GM18951 (cell line): ENCODE results near the gene ZDHHC22.

Experiments used
- POLR2A ChIP-seq: IDR thresholded peaks from 4 replicates; pipeline ENCODE4 v1.6.1; 2011; ENCODE audit warnings: mild to moderate bottlenecking; ENCODE audit not compliant: insufficient read length, insufficient read depth; ENCODE audit errors: extremely low read depth
- in situ Hi-C: fragments of 300-500 bp; cut with MboI; formaldehyde crosslinking; loops from one replicate; pipeline ENCODE4 v1.12.0; 2022; ENCODE audit warnings: low sequenced_read_pairs, mixed read lengths, inconsistent platforms; ENCODE audit not compliant: unreplicated experiment

ZDHHC22 gene

GRCh38 chr14:77125281-77125801 is 16.2 kb downstream of the ZDHHC22 start:
- no peak for TF ChIP-seq POLR2A

GRCh38 chr14:77124345-77125280 is 17.0 kb downstream of the ZDHHC22 start:
- in situ Hi-C loops, result no loop called here
- TF ChIP-seq POLR2A, result no peak

More at GRCh38 chr14:77125281-77125801, 16.2 kb downstream of the ZDHHC22 start:
- in situ Hi-C loops, result no loop called here

GRCh38 chr14:77123381-77124325 is 17.9 kb downstream of the ZDHHC22 start:
- TF ChIP-seq POLR2A, result no peak
- in situ Hi-C loops, result no loop called here

GRCh38 chr14:77122526-77123125 is 19.0 kb downstream of the ZDHHC22 start:
- in situ Hi-C loops, result no loop called here

GRCh38 chr14:77120771-77121743 is 20.5 kb downstream of the ZDHHC22 start:
- TF ChIP-seq POLR2A, result peak; percentile 11

More at GRCh38 chr14:77122526-77123125, 19.0 kb downstream of the ZDHHC22 start:
- TF ChIP-seq POLR2A, result no peak

GRCh38 chr14:77119851-77120250 is 21.7 kb downstream of the ZDHHC22 start:
- in situ Hi-C loops, result no loop called here
- no peak for TF ChIP-seq POLR2A

More at GRCh38 chr14:77120771-77121743, 20.5 kb downstream of the ZDHHC22 start:
- in situ Hi-C loops, result no loop called here

GRCh38 chr14:77116172-77116817 is 25.3 kb downstream of the ZDHHC22 start:
- in situ Hi-C loops, result no loop called here
- no peak for TF ChIP-seq POLR2A

GRCh38 chr14:77114609-77115008 is 27.0 kb downstream of the ZDHHC22 start:
- in situ Hi-C loops, result no loop called here
- TF ChIP-seq POLR2A, result no peak

- no peak for TF ChIP-seq POLR2A
- in situ Hi-C loops, result no loop called here
Observed at GRCh38 chr14:77113644-77114043, 27.9 kb downstream of the ZDHHC22 start.

- in situ Hi-C loops, result no loop called here
- no peak for TF ChIP-seq POLR2A
Observed at GRCh38 chr14:77111021-77111420, 30.6 kb downstream of the ZDHHC22 start.

- in situ Hi-C loops, result no loop called here
- no peak for TF ChIP-seq POLR2A
Observed at GRCh38 chr14:77110286-77110685, 31.3 kb downstream of the ZDHHC22 start.
